Activated T-cell treated with anti-CD3 and anti-CD28 coated beads for 1 hour (primary cell): ENCODE data around the gene LITAFD.

Source experiments
- DNase-seq: peaks from one replicate; pipeline ENCODE4 v3.0.0-alpha.2; 2020; ENCODE audit warnings: low read depth

The LITAFD gene

GRCh38 chr16:8920645-8921346, 38.6 kb downstream of the LITAFD start:
- DNase-seq = no peak

- DNase-seq = no peak
These were observed 39.3 kb downstream of the LITAFD start for GRCh38 chr16:8921347-8921984.

GRCh38 chr16:8923199-8923598, 41.0 kb downstream of the LITAFD start:
- DNase-seq = no peak

GRCh38 chr16:8924214-8924613, 42.1 kb downstream of the LITAFD start:
- no peak for DNase-seq

- DNase-seq = no peak
These were observed 43.3 kb downstream of the LITAFD start for GRCh38 chr16:8925455-8925854.

GRCh38 chr16:8926827-8927226, 44.7 kb downstream of the LITAFD start:
- DNase-seq = no peak

GRCh38 chr16:8928467-8928957, 46.4 kb downstream of the LITAFD start:
- no peak for DNase-seq

GRCh38 chr16:8929086-8929748, 47.1 kb downstream of the LITAFD start:
- no peak for DNase-seq

GRCh38 chr16:8931859-8932258, 49.7 kb downstream of the LITAFD start:
- peak; percentile 41 for DNase-seq

GRCh38 chr16:8934601-8935000, 52.5 kb downstream of the LITAFD start:
- DNase-seq = no peak
